ENCODE measurements around the gene ERBIN.
"Not testable (repeated sequence)": the region's sequence is repeated elsewhere in the genome, so short reads cannot be mapped to it uniquely, and the experiment has no call there.

ERBIN gene

DNA sequence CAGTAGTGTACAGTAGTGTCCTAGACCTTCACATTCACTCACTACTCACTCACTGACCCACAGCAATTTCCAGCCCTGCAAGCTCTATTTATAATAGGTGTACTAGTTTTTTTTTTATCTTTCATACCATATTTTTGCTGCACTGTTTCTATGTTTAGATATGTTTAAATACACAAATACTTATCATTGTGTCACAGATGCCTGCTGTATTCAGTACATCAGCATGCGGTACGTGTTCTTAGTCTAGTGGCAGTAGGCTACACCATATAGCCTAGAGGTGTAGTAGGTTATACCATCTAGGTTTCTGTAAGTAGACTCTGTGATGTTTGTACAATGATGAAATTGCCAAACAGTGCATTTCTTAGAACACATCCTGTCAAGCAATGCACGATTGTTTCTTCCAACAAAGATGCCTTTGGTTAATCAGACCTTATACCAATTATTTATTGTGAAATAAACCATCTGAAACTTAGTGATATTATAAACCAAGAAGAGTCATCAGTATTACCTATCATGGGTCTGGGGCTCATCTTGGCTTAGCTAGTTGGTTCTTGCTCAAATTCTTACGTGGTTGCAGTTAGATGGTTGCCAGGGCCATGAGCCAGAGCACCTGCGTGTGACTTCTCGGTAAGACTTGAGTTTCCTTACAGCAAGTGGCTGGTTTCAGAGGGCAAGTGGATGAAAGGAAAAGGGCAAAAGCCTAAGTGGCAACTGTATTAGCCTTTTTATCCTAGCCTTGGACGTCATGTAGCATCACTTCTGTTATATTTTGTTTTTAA lies 41.1 kb downstream of the ERBIN start:
- no peak for DNase-seq

DNA sequence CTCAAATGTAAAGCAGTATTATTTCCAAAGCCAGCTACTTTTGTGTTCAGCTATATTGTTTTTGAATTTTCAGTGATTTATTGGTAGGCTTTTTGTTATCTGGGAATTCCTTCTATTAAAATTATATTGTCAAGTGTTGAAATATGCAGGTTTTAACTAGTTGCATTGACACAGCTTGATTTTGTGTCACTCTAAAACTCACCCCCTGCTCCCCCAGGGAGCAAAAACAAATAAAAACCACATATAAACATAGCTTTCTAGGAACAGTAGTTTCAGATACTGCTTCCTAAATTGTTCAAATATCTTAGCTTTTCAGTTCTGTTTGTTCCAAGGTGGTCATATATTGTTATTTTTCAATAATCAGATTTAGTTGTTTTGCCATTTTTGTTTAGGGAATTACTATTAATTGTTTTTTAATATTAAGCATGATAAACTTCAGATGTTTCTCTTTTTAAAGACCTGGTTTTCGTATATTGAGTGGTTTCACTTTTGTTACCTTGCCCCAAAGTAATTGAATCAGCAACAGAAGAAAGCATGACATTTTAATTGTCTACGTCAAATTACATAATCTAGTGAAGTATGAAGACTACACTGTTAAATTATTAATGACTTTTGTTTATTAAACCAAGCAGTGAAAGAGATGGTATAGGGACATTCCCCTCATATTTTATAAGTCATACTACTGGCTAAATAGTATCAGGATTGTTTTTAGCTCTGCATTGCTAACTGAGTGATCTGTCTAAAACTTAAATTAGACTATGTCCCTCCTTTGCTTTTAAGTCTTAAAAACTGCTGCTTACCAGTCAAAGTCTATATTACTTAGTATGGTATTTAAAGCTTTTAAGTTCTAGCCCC lies 43.4 kb downstream of the ERBIN start:
- no peak for DNase-seq

DNA sequence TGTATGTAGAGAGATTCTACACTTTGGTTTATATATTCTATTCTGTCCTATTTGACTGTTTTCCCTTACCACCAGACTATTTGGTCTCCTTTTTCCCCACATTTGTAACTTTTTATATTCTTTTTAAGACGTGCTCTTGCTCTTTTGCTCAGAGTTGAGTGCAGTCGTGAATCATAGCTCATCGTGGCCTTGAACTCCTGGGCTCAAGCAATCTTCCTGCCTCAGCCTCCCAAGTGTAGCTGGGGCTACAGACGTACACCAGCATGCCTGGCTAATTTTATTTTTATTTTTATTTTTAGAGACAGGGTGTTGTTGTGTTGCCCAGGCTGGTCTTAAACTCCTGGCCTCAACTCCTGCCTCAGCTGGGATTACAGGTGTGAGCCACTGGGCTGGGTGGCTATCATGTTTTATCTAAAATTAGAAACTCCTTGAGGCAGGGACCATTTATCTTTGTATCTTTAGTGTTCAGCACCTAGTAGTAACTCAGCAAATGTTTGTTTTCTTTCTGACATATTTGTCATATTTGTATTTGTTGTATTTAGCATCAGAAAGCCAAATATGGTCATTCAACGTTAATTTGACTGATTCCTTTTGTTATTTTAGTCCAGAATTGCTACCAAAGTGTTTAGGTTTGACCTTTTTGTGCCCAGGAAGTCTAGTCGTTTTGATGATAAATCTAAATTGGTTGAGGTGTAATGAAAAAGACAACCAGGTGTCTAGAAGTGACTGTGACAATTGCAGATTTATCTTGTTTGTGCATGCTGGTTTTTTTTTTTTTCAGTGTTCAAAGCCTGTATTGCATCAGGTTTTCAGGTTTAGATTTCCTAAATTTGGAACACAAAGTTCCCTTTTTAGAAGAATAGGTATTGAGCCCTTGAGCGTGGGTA lies 44.3 kb downstream of the ERBIN start:
- no peak for DNase-seq

DNA sequence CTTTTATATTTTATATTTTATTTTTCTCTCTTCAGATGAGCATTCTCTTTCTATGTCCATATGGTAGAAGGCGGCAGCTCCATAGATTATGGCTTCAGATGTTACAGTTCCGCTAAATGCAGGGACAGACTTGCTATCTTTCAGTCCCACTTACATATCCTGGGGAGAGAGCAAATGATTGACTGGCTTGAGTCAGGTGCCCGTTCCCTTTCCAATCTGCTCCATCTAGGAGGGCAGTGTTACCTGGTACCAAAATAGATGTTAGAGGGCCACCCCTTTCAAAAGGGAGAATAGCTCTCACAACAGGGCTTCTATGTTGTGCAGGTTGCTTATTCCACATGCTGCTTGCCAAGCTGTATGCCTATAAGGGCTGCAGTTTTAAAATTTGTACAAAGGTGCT lies 45.3 kb downstream of the ERBIN start:
- DNase-seq, result no peak

DNA sequence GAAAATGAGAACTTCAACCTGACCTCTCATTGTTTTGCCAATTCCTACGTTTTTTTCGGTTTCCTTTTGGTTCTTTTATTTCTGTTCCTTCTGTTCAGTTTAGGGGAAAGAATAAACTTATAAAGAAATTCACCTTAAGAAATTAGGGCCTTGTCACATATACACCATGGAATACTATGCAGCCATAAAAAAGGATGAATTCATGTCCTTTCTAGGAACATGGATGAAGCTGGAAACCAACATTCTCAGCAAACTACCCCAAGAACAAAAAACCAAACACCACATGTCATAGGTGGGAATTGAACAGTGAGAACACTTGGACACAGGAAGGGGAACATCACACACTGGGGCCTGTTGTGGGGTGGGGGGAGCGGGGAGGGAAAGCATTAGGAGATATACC lies 46.5 kb downstream of the ERBIN start:
- DNase-seq, result not testable (repeated sequence)

DNA sequence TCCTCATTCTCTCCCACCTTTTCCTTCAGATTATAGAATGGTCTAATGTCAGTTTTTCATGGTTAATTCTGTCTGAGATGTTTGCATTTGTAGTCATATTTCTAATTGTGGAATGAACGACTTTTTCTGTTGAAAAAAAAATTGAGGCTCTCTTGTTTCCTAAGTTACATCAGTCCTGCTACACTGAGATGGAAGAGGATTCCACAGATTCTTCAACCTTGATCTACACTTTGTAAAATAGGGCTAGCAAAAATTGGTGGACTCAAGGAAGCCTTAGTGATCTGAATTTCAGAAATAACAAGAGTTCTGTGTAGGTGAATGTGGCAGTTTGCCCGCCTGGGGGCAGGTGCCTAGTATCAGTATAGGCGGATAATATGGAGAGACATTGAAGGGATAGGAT lies 51.9 kb downstream of the ERBIN start:
- DNase-seq, result no peak

DNA sequence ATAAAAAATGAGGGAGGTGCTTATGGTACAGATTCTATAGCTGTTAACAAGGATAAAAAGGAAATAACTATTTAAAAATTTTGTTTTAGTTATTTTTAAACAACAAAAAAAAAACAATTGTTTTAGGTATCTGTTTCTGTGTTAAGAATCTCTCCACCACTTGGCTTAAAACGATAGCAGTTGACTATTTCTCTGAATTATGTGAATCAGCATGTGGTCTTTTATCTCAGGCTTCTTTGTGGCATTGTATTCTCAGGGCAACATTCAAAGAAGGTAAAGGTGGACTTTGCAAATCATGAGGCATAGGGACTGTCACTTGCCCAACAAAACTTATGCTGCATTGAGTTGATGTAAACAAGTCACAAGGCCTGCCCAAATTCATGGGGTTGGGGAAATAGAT lies 55.2 kb downstream of the ERBIN start:
- no peak for DNase-seq

DNA sequence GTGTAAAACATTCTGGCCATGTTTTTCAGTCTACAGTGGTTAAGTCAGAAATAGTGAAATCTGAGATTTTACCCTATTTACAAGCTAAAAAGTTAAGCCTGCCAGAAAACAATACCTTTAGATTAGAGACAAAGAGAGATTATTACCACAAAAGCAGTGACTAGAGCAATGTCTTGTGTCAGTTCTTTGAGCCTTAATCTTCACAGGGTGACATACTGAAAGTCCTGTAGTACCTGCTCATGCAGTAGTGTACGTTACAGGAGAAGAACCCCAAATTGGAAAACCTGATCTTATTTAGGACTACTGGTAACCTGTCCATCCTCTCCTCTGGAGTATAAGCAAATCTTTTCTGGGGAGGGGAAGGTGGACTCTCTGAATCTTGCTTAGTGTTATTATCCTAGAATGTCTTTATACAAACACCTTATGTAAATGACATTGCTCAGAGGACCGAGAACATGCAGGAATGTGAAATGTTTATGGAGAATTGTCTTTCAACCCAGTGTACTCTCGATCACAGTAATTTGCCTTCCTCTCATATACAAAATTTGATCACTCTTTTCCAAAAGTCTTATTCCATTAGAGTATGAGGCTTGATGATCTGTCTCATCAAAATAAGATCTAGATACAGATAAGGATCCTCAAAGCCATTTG lies 55.7 kb downstream of the ERBIN start:
- no peak for DNase-seq

DNA sequence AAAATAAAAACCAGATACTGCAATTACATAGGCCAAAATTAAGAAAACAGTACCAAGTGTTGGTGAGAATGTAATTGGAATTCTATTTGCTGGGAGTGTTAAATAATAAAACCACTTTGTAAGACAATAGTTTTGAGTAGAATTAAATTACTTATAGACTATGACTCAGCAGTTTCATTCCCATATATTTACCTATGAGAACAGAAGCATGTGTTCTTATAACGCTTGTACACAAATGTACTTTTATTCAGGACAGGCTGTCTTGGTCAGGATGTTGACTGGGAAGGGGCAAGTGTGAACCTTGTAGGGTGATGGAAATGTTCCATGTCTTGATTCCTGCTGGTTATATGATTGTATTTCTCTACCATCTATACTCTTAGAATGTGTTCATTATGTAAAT lies 56.3 kb downstream of the ERBIN start:
- no peak for DNase-seq

DNA sequence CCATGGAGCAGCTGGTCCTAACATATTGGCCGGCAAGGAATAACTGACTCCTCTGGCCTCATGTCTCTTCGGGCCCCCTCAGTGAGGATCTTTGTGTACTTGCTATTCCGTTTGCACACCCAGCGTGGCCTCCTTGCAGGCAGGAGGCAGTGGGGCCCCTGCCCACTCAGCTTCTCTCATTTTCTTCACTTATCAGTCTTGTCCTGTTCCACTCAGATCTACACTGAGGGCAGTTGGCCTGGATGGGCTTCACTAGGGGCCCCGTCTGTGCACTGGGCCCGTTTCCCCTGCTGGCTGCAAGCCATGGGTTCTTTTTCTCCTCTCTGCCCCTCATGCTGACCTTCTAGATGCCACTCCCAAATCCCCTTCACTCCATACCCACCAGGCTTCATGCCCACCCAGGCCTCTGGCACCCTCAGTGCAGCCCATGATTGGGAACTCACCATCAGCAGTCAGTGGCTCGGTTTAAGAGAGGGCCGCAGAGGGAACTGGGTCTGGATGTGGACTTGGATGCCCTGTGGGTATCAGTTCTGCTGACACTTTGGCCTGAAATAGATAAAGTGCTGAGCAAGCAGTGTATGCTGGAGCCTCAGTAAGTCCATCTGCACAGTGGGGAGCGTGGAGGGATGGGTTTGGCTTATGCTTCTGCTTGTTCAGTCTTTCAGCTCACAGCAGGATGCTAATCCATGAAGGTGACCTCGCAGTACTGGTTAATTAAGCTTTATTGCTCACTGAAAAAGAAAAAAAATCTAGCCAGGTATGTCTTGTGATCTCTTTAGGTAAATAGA lies 57.9 kb downstream of the ERBIN start:
- no peak for DNase-seq

DNA sequence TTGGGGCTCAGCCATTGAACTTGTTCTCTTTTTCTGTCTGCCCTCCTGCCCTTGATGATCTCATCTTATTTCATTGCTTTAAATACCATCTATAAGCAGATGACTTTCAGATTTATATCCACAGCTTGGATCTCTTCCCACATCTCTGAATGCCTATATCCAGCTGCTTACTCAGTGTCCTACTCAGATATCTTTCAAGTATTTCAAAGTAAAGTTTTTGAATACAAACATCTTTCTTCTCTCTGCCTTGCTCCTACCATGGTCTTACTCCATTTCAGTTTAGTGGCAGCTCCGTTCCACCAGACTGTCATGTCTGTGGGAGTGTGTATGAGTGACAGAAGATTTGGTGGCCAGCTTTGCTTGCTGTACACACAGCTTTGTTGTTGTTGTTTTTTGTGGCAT lies 59.7 kb downstream of the ERBIN start:
- no peak for DNase-seq

DNA sequence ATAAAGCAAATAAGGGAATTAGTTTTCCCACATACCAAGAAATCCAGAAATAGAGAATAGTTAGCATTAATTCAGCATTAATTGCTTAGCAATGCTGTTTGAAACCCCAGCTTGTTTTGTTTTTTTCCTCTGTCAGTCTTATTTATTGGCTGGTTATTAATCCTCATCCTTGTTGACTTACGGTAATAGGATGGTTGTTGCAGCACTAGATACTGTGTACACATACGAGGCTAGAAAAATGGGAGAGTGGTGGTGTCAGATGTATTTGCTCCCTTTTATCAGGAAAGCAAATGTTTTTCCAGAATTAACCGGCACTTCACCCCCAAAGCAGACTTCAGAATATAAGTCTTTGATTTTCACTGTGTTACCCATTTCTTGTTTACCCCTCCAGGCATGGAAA lies 60.4 kb downstream of the ERBIN start:
- DNase-seq, result no peak

DNA sequence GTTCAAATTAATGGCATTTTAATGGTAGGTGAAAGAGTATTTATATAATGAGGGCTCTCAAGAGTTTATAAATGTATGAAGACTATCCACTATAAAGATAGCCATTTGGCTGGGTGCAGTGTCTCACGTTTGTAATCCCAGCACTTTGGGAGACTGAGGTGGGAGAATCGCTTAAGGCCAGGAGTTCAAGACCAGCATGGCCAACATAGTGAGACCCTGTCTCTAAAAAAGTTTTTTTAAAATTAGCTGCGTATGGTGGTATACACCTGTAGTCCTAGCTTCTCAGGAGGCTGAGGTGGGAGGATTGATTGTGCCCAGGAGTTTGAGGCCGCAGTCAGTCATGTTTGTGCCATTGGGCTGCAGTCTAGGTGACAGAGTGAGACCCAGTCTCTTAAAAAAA lies 61.6 kb downstream of the ERBIN start:
- DNase-seq, result no peak

DNA sequence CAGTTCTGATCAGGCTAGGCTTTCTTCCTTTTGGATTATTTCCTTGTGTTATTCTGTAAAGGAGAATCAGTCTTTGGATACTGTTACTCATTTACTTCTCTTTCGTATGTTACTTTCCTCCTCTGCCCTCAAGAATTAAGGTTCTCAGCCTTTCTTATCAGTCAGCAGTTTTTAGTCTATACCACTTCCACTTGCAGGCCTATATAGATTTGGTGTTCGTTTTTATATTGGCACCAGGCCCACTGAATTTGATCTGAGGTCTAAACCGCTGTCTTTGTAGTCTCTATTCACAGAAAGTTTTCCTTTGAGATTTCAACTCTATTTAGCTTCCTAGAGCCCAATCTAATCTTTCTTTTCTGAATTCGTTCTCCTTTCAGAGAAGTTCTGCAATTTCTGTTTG lies 62.8 kb downstream of the ERBIN start:
- DNase-seq, result no peak

DNA sequence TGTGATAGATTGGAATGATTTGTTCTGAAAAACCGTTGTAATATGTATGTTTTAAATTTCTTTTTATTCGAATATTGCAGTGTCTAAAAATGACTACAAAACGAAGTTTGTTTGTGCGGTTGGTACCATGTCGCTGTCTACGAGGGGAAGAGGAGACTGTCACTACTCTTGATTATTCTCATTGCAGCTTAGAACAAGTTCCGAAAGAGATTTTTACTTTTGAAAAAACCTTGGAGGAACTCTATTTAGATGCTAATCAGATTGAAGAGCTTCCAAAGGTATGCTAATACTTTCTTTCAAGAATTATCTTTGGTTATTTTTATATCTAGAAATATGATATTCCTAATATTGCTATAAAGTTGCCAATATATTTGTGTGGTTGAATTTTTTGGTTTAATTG lies 66.3 kb downstream of the ERBIN start:
- DNase-seq, result no peak

DNA sequence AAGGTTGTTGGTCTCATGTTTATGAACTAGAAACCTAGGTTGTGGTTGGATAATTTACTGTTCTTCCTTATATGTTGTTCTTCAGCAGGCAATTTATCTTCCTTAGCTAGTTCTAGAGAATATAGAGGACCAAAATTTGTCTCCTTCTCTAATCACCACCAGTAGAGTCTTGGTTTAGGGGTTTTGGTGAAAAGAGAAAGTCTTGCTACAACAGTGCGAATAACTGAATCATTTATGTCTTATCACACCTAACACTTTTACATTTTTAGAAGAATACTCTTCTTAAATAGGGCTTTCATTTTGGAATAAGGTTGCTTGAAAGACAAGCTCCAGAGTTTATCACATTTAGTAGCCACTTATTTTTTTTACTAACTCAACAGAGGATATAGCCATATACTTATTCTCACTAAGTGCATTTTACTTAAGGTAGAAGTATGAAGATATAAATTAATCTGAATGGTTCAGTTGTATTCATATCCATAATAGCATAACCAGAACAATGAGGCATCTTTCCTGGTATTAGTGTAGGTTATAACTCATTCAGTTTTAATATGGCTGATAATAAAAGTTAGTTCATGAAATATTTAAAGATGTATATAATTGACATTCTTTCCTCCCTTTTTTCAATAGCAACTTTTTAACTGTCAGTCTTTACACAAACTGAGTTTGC lies 67.9 kb downstream of the ERBIN start:
- DNase-seq, result no peak

DNA sequence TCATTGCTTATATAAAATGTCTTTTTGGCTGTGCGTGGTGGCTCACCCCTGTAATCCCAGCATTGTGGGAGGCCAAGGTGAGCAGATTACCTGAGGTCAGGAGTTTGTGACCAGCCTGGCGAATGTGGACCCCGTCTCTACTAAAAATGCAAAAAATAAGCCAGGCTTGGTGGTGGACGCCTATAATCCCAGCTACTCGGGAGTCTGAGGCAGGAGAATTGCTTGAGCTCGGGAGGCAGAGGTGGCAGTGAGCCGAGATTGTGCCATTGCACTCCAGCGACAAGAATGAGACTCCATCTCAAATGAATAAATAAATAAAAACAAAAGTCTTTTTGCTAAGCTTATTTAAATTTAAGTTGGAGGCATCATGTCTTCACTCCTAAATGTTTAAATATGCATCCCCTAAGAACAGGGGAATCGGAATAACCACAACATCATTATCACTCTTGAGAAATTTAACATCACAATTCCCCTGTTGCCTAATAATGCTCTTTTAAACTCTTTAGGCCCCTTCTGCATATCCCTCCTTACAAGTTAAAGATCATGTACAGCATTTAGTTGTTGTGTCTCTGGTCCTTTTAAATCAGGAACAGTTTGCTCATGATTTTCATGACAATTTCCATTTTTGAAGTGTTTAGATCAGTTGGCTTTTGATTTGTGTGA lies 72.8 kb downstream of the ERBIN start:
- no peak for DNase-seq

DNA sequence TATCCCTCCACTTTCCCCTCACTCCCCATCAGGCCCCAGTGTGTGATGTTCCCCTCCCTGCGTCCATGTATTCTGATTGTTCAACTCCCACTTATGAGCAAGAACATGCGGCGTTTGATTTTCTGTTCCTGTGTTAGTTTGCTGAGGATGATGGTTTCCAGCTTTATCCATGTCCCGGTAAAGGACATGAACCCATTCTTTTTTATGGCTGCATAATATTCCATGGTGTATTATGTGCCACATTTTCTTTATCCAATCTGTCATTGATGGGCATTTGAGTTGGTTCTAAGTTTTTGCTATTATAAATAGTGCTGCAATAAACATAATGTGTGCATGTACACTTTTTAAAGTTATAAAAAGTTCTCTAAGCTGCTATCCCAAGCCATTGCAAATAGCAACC lies 75.6 kb downstream of the ERBIN start:
- no peak for DNase-seq

DNA sequence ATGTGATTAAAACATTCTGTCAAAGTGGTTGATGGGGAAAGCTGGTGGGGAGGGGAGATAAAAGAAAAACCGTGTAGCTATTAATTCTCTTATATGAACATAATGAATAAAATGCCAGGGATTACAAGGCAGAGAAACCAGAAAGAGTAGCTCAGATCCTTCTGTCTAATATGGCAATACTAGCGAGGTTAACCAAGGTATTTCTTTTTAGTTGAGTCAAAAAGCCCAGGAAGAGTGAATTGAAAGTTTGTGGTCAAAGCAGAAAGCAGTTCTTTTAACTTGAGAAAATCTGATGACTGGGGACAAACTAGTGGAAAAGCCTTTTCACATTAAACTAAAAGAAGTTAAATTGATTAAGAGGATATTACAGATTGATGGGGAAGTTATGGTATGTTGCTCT lies 76.0 kb downstream of the ERBIN start:
- DNase-seq, result no peak

DNA sequence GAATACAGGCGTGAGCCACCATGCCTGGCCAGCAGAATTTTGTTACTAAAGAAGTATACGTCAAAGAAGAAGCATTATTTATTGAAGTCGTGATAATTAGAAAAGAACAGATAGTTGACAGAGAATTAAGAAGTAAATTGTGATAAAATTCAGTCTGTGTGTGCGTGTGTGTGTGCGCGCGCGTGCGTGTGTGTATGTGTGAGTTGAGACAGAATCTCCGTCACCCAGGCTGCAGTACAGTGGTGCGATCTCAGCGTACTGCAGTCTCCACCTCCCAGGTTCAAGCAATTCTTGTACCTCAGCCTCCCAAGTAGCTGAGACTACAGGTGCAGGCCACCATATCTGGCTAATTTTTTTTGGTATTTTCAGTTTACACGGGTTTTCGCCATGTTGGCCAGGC lies 77.8 kb downstream of the ERBIN start:
- DNase-seq, result no peak

DNA sequence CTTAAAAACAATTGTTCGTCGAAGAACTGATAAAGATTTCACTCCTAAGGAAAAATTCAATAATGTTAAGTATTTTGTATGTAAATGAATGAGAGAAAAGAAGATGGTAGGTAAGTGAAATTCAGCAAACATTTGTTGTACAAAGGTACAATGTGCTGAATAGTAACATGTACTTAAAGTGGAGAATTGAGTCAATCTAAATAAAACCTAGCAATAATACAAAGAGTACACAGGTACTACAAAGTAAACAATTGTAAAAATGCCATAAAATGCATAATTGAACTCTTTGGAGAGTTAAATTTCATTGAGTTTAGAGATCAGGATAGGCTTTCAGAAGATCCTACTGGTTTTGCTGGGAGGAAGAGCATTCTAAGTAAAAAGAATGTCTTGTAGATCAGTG lies 82.9 kb downstream of the ERBIN start:
- DNase-seq, result no peak
